ENCODE measurements around the gene MROH2A.

DNA sequence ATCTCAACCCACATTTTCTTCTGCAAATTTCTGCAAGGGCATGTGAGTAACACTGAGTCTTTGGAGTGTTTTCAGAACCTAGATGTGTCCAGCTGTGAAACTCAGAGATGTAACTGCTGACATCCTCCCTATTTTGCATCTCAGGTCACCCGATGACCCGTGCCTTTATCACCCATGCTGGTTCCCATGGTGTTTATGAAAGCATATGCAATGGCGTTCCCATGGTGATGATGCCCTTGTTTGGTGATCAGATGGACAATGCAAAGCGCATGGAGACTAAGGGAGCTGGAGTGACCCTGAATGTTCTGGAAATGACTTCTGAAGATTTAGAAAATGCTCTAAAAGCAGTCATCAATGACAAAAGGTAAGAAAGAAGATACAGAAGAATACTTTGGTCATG, 10.1 kb upstream of the MROH2A start:
- TF ChIP-seq POLR2AphosphoS5 (IDR thresholded peaks at IDR 0.05) (no peak), POLR2A (IDR thresholded peaks at IDR 0.05) (no peak)
- TF ChIP-seq, protein P1, sequence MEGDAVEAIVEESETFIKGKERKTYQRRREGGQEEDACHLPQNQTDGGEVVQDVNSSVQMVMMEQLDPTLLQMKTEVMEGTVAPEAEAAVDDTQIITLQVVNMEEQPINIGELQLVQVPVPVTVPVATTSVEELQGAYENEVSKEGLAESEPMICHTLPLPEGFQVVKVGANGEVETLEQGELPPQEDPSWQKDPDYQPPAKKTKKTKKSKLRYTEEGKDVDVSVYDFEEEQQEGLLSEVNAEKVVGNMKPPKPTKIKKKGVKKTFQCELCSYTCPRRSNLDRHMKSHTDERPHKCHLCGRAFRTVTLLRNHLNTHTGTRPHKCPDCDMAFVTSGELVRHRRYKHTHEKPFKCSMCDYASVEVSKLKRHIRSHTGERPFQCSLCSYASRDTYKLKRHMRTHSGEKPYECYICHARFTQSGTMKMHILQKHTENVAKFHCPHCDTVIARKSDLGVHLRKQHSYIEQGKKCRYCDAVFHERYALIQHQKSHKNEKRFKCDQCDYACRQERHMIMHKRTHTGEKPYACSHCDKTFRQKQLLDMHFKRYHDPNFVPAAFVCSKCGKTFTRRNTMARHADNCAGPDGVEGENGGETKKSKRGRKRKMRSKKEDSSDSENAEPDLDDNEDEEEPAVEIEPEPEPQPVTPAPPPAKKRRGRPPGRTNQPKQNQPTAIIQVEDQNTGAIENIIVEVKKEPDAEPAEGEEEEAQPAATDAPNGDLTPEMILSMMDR (IDR thresholded peaks at IDR 0.05 in 8 of 11, conservative IDR thresholded peaks at IDR 0.05 in 3 of 11) = no peak

Data from spleen (tissue), 7 donors.